ENCODE data around the gene ZDHHC19.

Gene ZDHHC19

DNA sequence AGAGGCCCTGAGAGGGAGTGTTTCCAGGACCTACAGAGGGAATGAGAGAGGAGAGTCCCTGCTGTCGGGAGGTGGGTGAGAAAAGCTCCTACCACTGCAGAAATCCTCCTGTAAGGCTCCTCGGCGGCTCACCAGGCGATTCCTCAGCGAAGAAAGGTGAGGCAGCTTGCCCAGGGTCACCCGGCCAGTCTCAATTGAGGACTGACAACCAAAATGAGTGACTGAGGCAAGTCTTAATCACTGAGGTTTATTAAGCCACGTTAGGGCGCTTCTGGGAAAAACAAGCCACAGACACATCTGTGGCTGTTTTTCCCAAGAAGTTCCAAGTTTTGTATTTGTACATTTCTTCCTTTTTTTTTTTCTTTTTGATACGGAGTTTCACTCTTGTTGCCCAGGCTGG, 48.5 kb downstream of the ZDHHC19 start:
- no peak overlapping the region for H3K4me3 ChIP-seq (ENCODE audit: low read depth, low read length)
- TF ChIP-seq, protein P1, sequence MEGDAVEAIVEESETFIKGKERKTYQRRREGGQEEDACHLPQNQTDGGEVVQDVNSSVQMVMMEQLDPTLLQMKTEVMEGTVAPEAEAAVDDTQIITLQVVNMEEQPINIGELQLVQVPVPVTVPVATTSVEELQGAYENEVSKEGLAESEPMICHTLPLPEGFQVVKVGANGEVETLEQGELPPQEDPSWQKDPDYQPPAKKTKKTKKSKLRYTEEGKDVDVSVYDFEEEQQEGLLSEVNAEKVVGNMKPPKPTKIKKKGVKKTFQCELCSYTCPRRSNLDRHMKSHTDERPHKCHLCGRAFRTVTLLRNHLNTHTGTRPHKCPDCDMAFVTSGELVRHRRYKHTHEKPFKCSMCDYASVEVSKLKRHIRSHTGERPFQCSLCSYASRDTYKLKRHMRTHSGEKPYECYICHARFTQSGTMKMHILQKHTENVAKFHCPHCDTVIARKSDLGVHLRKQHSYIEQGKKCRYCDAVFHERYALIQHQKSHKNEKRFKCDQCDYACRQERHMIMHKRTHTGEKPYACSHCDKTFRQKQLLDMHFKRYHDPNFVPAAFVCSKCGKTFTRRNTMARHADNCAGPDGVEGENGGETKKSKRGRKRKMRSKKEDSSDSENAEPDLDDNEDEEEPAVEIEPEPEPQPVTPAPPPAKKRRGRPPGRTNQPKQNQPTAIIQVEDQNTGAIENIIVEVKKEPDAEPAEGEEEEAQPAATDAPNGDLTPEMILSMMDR (IDR thresholded peaks at IDR 0.05; ENCODE audit: low read depth, low read length): no peak

DNA sequence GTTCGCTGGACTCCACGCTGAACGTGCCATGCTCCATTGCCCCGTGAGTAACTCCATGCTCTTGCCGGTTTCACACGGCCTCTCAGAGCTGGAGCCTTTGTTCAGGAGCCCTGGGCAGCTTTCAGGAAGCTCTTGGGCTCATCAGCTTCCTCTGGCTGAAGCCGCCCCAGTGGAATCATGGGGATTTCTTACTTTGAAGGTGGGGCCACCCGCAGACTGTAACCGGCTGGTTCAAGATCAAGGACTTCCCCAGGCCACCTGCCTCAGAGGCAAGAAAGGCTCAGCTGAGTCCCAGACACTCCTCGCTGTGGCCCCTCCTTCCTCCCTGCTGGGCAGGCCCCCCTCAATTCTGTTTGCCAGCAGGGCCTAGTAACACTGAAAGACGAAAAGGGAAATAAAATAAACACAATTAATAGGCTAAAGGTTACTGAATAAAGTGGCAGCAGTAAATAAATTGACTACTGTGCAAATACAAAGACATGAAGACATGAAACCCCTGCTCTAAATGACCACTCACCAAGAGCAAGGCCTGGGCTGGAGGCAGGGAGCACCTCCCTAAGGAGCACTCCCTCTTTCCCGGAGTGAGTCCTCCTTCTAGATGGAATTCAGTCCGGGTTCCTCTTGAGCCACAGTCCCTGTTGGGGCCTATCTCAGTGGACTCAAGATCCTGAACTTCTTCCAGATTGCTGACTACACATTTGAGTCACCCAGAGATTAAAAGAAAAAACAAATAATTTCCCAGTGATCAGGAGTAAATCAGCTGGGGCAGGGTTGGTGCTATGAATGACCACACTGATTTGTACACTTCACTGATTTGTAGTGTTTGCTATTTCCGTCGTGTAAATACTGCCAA, 51.0 kb downstream of the ZDHHC19 start:
- H3K4me3 ChIP-seq (ENCODE audit: low read depth, low read length): no peak overlapping the region
- TF ChIP-seq, protein P1 (IDR thresholded peaks at IDR 0.05; ENCODE audit: low read depth, low read length): no peak

DNA sequence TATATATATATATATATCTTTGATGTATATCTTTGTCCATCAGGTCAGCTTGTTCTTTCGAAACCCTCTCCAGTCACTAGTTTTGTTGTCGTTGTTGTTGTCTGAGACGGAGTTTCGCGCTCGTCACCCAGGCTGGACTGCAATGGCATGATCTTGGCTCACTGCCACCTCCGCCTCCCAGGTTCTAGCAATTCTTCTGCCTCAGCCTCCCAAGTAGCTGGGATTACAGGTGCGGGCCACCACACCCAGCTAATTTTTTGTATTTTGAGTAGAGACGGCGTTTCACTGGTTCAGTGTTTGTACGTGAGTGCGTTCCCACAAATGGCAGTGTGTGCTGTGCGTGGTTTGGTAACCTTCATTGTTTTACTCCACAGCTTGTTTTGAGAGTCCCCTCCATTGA, 51.7 kb downstream of the ZDHHC19 start:
- TF ChIP-seq, protein P1 (IDR thresholded peaks at IDR 0.05; ENCODE audit: low read depth, low read length): no peak
- H3K4me3 ChIP-seq (ENCODE audit: low read depth, low read length): no peak overlapping the region

DNA sequence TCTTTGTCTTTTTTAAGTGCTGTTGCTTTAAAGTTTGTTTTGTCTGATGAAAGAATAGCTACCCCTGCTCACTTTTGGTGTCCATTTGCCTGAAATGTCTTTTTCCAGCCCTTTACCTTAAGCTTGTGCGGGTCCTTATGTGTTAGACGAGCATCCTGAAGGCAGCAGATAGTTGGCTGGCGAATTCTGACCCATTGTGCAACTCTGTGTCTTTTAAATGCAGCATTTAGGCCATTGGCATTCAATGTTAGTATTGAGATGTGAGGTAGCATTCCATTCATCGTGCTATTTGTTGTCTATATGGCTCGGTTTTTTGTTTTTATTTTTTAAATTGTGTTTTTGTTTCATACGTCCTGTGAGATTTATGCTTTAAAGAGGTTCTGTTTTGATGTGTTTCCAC, 55.0 kb downstream of the ZDHHC19 start:
- TF ChIP-seq, protein P1 (IDR thresholded peaks at IDR 0.05; ENCODE audit: low read depth, low read length): no peak
- no peak overlapping the region for H3K4me3 ChIP-seq (ENCODE audit: low read depth, low read length)

DNA sequence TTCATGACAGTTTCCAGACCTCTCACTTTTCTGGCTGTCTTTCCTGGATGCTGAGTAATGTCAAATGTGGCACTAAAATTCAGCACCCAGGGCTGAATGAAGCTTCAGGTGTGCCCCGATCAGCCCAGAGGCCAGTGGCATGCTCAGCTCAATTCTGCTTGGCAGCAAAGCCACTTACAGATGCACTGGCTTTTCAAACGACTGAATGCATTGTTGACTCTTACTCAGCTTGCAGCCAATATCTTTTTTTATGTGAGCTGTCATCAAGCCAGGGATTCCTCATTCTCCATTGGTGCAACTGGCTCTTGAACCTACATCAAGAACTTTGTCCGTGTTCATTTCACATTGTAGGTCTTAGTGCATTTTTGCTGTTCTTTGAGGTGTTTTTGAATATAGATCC, 60.7 kb downstream of the ZDHHC19 start:
- no peak overlapping the region for H3K4me3 ChIP-seq (ENCODE audit: low read depth, low read length)
- TF ChIP-seq, protein P1 (IDR thresholded peaks at IDR 0.05; ENCODE audit: low read depth, low read length): no peak

GRCh38 chr3:196149831-196150301, 61.3 kb downstream of the ZDHHC19 start:
- TF ChIP-seq, protein P1 (IDR thresholded peaks at IDR 0.05; ENCODE audit: low read depth, low read length): no peak
- no peak overlapping the region for H3K4me3 ChIP-seq (ENCODE audit: low read depth, low read length)

DNA sequence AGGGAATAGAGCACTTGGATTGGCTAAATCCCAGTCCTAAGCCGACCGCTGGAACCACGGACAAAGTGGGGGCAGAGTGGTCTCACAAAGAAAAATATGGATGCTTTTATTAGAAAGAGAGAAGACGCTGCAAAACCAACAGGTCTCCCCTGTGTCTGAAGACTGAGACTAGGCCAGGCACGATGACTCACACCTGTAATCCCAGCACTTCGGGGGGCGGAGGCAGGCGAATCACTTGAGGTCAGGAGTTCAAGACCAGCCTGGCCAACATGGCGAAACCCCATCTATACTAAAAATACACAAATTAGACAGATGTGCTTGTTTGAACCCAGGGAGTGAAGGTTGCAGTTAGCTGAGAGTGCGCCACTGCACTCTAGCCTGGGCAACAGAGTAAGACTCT, 61.8 kb downstream of the ZDHHC19 start:
- TF ChIP-seq, protein P1 (IDR thresholded peaks at IDR 0.05; ENCODE audit: low read depth, low read length): no peak
- no peak overlapping the region for H3K4me3 ChIP-seq (ENCODE audit: low read depth, low read length)

Data from WI38 (cell line).